Muscle of back (tissue), 11 donors: Measurements from ENCODE around the gene CEND1. TPM values are rescaled to one million over a fixed set of nuclear protein-coding genes. Genes with fewer than 3 reads are reported as not detected.
"Not testable (repeated sequence)": the region's sequence is repeated elsewhere in the genome, so short reads cannot be mapped to it uniquely, and the experiment has no call there.

Experiments
- DNase-seq, 3 donors: peaks; one replicate each; pipeline versions ENCODE4 v3.0.0 to v3.0.0-alpha.2; 2013
- polyA plus RNA-seq, 10 donors: library from polyadenylated mRNA; unstranded; fragments of 120-200 nt; gene quantifications; one replicate each; pipeline ENCODE4 v1.2.1, GENCODE V29; 2013; ENCODE audit not compliant: insufficient read length in 10 of 10

The CEND1 gene
- polyA plus RNA-seq, 10 donors, result 0.35 to 1.0 (median 0.60) TPM

GRCh38 chr11:765025-765801, 24.7 kb downstream of the CEND1 start:
- DNase-seq, result peak in 1 of 3 donors; percentile 49

GRCh38 chr11:764322-765024, 25.4 kb downstream of the CEND1 start:
- no peak for DNase-seq

GRCh38 chr11:763549-764321, 26.2 kb downstream of the CEND1 start:
- DNase-seq, result no peak

GRCh38 chr11:763073-763463, 26.8 kb downstream of the CEND1 start:
- DNase-seq, result no peak

GRCh38 chr11:762421-763072, 27.3 kb downstream of the CEND1 start:
- DNase-seq, result no peak

GRCh38 chr11:761526-762108, 28.3 kb downstream of the CEND1 start:
- no peak for DNase-seq

- DNase-seq, result no peak
Observed at GRCh38 chr11:760236-760635, 29.7 kb downstream of the CEND1 start.

- no peak for DNase-seq
Observed at GRCh38 chr11:749731-750130, 40.2 kb downstream of the CEND1 start.

- DNase-seq, result peak in 1 of 3 donors; percentile 43
Observed at GRCh38 chr11:748007-748359, 41.9 kb downstream of the CEND1 start.

- DNase-seq, result peak; percentile 83 to 95 (median 91)
Observed at GRCh38 chr11:747158-748006, 42.5 kb downstream of the CEND1 start, which contains the start of gene TALDO1. TSS of gene TALDO1 (plus strand) at chr11:747464. CDS start at chr11:747482, 18 bp downstream.

- DNase-seq, result no peak
Observed at GRCh38 chr11:746289-747157, 43.4 kb downstream of the CEND1 start.

GRCh38 chr11:745428-745827, 44.5 kb downstream of the CEND1 start:
- no peak for DNase-seq

- DNase-seq, result no peak
Observed at GRCh38 chr11:742571-743201, 47.2 kb downstream of the CEND1 start.

GRCh38 chr11:742156-742546, 47.7 kb downstream of the CEND1 start:
- DNase-seq, result no peak

- not testable (repeated sequence) for DNase-seq
Observed at GRCh38 chr11:737899-738298, 52.0 kb downstream of the CEND1 start.

- no peak for DNase-seq
Observed at GRCh38 chr11:737366-737765, 52.5 kb downstream of the CEND1 start.
